HepG2 (cell line): Measurements from ENCODE around the gene OXLD1. TPM values are rescaled to one million over a fixed set of nuclear protein-coding genes. Genes with fewer than 3 reads are reported as not detected.

Experiments used
- CHCHD3 ChIP-seq: sonication (generic); formaldehyde crosslinking; IDR thresholded peaks from 2 replicates; pipeline ENCODE4 v1.8.0; 2022; ENCODE audit warnings: mild to moderate bottlenecking, missing genetic modification reagents, moderate library complexity
- FIP1L1 ChIP-seq: fragments of 200-400 bp; formaldehyde crosslinking; IDR thresholded peaks from 2 replicates; pipeline ENCODE4 v1.6.1; 2018; ENCODE audit warnings: low read depth, mild to moderate bottlenecking, low read length, moderate library complexity, borderline replicate concordance; ENCODE audit not compliant: insufficient read depth
- FOXC1 ChIP-seq: sonication (generic); formaldehyde crosslinking; IDR thresholded peaks from 2 replicates; pipeline ENCODE4 v1.8.0; 2022; ENCODE audit warnings: mild to moderate bottlenecking, missing genetic modification reagents, borderline replicate concordance
- GABPB1 ChIP-seq: IDR thresholded peaks from 2 replicates; pipeline ENCODE4 v1.6.1; 2016; ENCODE audit warnings: mild to moderate bottlenecking, missing genetic modification reagents, moderate library complexity, missing compliant biosample characterization
- GPN1 ChIP-seq: sonication (generic); formaldehyde crosslinking; IDR thresholded peaks from 2 replicates; pipeline ENCODE4 v1.5.1; 2020; ENCODE audit warnings: missing genetic modification reagents, borderline replicate concordance
- HNRNPH1 ChIP-seq: fragments of 200-400 bp; formaldehyde crosslinking; optimal IDR thresholded peaks from 2 replicates; pipeline ENCODE3; 2017; ENCODE audit warnings: mild to moderate bottlenecking, low read depth, low read length
- RAD21 ChIP-seq: fragments of 450-650 bp; formaldehyde crosslinking; IDR thresholded peaks from 2 replicates; pipeline ENCODE4 v1.5.0; 2020; ENCODE audit warnings: mild to moderate bottlenecking
- ZFAT ChIP-seq: sonication (generic); formaldehyde crosslinking; conservative IDR thresholded peaks from 2 replicates; pipeline ENCODE4 v1.8.1; 2023; ENCODE audit warnings: missing genetic modification reagents, inconsistent platforms
- ZIK1 ChIP-seq: sonication (generic); formaldehyde crosslinking; IDR thresholded peaks from 2 replicates; pipeline ENCODE4 v1.5.0; 2020; ENCODE audit warnings: mild to moderate bottlenecking, low read depth, missing genetic modification reagents, borderline replicate concordance
- ZNF30 ChIP-seq: sonication (generic); formaldehyde crosslinking; IDR thresholded peaks from 2 replicates; pipeline ENCODE4 v1.5.0; 2020; ENCODE audit warnings: mild to moderate bottlenecking, missing genetic modification reagents
- ZNF563 ChIP-seq: sonication (generic); formaldehyde crosslinking; IDR thresholded peaks from 2 replicates; pipeline ENCODE4 v1.8.0; 2022; ENCODE audit warnings: mild to moderate bottlenecking, moderate library complexity, missing genetic modification reagents
- ZNF619 ChIP-seq: sonication (generic); formaldehyde crosslinking; IDR thresholded peaks from 2 replicates; pipeline ENCODE4 v1.4.0; 2020; ENCODE audit warnings: mild to moderate bottlenecking, missing genetic modification reagents
- polyA plus RNA-seq, 8 experiments: library from polyadenylated mRNA; depleted of rRNA in 3 of 8; stranded (reverse) in 7 of 8; unstranded in 1 of 8; fragments of >200 nt; fragmentation: Illumina TruSeq in 4 of 8; extraction: Trizol in 4 of 8; gene quantifications; 2 replicates each; pipeline versions ENCODE4 v1.2.1 to v1.2.3, GENCODE V29; 2011 to 2016; ENCODE audit warnings: low read depth in 4 of 8, missing spikeins in 1 of 8, mixed read lengths in 1 of 8; ENCODE audit not compliant: insufficient read depth in 1 of 8
- total RNA-seq, 5 experiments: library from RNA; depleted of rRNA; stranded (reverse); fragments of >200 nt; fragmentation: Illumina TruSeq; extraction: Trizol; gene quantifications; 2 replicates each; pipeline ENCODE4 v1.2.3, GENCODE V29; 2016; ENCODE audit warnings: low read depth in 1 of 5
- TF ChIP-seq, protein P1 (sequence below): sonication (generic); formaldehyde crosslinking; IDR thresholded peaks from 2 replicates; pipeline ENCODE4 v1.5.1; 2020; ENCODE audit warnings: missing genetic modification reagents, mild to moderate bottlenecking, borderline replicate concordance
- TF ChIP-seq, protein P2 (sequence below): sonication (generic); formaldehyde crosslinking; IDR thresholded peaks from 2 replicates; pipeline ENCODE4 v1.4.0; 2020; ENCODE audit warnings: mild to moderate bottlenecking, missing genetic modification reagents
- TF ChIP-seq, protein P3 (sequence below): sonication (generic); formaldehyde crosslinking; IDR thresholded peaks from 2 replicates; pipeline ENCODE4 v1.4.0; 2020; ENCODE audit warnings: missing genetic modification reagents
- TF ChIP-seq, protein P4 (sequence below): sonication (generic); formaldehyde crosslinking; IDR thresholded peaks from 2 replicates; pipeline ENCODE4 v1.4.0; 2020; ENCODE audit warnings: missing genetic modification reagents, borderline replicate concordance
- TF ChIP-seq, protein P5 (sequence below): sonication (generic); formaldehyde crosslinking; IDR thresholded peaks from 2 replicates; pipeline ENCODE4 v1.4.0; 2020; ENCODE audit warnings: missing genetic modification reagents, low read depth, mild to moderate bottlenecking, borderline replicate concordance

The OXLD1 gene
- total and polyA plus RNA-seq, 2 of the 13 experiments (the other 11 are each of a cell fraction or from before 2014, with no cell fraction given), result 27.1 to 37.5 TPM

DNA sequence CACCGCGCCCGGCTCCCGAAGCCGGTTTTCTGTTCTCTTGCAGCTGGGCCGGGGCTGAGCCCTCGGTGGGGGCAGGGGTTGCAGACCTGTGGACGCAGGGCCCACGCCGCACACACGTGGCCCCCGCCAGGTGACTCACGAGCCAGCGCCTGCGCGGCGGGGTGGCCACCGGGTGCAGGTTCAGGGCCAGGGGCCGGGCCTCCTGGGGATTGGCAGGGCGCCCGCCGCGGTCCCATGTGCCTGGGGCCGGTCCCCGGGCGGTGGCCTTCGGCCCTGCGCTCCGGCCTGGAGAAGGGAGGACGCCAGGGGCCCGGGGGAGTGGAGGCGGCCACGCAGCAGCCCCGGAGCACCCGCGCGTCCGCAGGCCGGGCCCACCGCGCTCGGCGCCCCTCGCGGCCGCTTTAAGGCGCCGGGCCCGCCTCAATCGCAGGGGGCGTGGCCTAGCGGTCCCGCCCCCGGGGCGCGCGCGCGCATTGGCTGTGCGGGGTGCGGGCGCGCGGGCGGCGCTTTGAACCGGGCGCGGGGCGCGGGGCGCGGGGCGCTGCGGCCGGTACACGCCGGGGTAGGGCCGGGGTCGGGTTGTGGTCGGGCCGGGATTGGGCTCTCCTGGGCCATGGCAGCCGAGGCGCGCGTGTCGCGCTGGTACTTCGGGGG lies 45.5 kb upstream of the OXLD1 start, which contains the start of gene SLC25A10 (continued):
- TF ChIP-seq, protein P1, sequence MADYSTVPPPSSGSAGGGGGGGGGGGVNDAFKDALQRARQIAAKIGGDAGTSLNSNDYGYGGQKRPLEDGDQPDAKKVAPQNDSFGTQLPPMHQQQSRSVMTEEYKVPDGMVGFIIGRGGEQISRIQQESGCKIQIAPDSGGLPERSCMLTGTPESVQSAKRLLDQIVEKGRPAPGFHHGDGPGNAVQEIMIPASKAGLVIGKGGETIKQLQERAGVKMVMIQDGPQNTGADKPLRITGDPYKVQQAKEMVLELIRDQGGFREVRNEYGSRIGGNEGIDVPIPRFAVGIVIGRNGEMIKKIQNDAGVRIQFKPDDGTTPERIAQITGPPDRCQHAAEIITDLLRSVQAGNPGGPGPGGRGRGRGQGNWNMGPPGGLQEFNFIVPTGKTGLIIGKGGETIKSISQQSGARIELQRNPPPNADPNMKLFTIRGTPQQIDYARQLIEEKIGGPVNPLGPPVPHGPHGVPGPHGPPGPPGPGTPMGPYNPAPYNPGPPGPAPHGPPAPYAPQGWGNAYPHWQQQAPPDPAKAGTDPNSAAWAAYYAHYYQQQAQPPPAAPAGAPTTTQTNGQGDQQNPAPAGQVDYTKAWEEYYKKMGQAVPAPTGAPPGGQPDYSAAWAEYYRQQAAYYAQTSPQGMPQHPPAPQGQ (CRISPR knock-in tag), result no peak
- TF ChIP-seq FIP1L1, result 0 out of 2 replicates have a peak, but pooled peaks have one; percentile 21
- TF ChIP-seq, protein P2, sequence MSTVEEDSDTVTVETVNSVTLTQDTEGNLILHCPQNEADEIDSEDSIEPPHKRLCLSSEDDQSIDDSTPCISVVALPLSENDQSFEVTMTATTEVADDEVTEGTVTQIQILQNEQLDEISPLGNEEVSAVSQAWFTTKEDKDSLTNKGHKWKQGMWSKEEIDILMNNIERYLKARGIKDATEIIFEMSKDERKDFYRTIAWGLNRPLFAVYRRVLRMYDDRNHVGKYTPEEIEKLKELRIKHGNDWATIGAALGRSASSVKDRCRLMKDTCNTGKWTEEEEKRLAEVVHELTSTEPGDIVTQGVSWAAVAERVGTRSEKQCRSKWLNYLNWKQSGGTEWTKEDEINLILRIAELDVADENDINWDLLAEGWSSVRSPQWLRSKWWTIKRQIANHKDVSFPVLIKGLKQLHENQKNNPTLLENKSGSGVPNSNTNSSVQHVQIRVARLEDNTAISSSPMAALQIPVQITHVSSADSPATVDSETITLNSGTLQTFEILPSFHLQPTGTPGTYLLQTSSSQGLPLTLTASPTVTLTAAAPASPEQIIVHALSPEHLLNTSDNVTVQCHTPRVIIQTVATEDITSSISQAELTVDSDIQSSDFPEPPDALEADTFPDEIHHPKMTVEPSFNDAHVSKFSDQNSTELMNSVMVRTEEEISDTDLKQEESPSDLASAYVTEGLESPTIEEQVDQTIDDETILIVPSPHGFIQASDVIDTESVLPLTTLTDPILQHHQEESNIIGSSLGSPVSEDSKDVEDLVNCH (CRISPR knock-in tag), result 0 out of 2 replicates have a peak, but pooled peaks have one; percentile 82
- no peak for TF ChIP-seq HNRNPH1
- TF ChIP-seq GPN1, result 0 out of 2 replicates have a peak, but pooled peaks have one; percentile 64
- TF ChIP-seq ZFAT (CRISPR knock-in tag), result peak; percentile 80; the same call in 1 of the 2 replicates
- TF ChIP-seq, protein P3, sequence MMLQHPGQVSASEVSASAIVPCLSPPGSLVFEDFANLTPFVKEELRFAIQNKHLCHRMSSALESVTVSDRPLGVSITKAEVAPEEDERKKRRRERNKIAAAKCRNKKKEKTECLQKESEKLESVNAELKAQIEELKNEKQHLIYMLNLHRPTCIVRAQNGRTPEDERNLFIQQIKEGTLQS, result peak; percentile 93
- peak; percentile 99 for TF ChIP-seq FOXC1 (CRISPR knock-in tag)
- TF ChIP-seq RAD21 (CRISPR knock-in tag), result peak; percentile 79
- peak; percentile 98 for TF ChIP-seq ZNF30 (CRISPR knock-in tag)
- peak; percentile 86; the same call in 1 of the 2 replicates for TF ChIP-seq CHCHD3 (CRISPR knock-in tag)
- TF ChIP-seq ZNF563 (CRISPR knock-in tag), result peak; percentile 94
- TF ChIP-seq ZNF619 (CRISPR knock-in tag), result peak; percentile 88; the same call in 1 of the 2 replicates
- TF ChIP-seq, protein P4, sequence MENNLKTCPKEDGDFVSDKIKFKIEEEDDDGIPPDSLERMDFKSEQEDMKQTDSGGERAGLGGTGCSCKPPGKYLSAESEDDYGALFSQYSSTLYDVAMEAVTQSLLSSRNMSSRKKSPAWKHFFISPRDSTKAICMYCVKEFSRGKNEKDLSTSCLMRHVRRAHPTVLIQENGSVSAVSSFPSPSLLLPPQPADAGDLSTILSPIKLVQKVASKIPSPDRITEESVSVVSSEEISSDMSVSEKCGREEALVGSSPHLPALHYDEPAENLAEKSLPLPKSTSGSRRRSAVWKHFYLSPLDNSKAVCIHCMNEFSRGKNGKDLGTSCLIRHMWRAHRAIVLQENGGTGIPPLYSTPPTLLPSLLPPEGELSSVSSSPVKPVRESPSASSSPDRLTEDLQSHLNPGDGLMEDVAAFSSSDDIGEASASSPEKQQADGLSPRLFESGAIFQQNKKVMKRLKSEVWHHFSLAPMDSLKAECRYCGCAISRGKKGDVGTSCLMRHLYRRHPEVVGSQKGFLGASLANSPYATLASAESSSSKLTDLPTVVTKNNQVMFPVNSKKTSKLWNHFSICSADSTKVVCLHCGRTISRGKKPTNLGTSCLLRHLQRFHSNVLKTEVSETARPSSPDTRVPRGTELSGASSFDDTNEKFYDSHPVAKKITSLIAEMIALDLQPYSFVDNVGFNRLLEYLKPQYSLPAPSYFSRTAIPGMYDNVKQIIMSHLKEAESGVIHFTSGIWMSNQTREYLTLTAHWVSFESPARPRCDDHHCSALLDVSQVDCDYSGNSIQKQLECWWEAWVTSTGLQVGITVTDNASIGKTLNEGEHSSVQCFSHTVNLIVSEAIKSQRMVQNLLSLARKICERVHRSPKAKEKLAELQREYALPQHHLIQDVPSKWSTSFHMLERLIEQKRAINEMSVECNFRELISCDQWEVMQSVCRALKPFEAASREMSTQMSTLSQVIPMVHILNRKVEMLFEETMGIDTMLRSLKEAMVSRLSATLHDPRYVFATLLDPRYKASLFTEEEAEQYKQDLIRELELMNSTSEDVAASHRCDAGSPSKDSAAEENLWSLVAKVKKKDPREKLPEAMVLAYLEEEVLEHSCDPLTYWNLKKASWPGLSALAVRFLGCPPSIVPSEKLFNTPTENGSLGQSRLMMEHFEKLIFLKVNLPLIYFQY, result peak; percentile 98
- peak; percentile 89 for TF ChIP-seq GABPB1
- TF ChIP-seq, protein P5, sequence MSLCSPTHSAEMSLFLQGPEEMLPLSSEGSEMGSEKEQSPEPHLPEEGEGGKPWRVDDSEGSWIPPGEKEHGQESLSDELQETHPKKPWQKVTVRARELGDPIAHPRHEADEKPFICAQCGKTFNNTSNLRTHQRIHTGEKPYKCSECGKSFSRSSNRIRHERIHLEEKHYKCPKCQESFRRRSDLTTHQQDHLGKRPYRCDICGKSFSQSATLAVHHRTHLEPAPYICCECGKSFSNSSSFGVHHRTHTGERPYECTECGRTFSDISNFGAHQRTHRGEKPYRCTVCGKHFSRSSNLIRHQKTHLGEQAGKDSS, result peak; percentile 95
- peak; percentile 99 for TF ChIP-seq ZIK1 (CRISPR knock-in tag)
